ENCODE measurements around the gene ZNF654.
"Not testable (repeated sequence)": the region's sequence is repeated elsewhere in the genome, so short reads cannot be mapped to it uniquely, and the experiment has no call there.

The ZNF654 gene

DNA sequence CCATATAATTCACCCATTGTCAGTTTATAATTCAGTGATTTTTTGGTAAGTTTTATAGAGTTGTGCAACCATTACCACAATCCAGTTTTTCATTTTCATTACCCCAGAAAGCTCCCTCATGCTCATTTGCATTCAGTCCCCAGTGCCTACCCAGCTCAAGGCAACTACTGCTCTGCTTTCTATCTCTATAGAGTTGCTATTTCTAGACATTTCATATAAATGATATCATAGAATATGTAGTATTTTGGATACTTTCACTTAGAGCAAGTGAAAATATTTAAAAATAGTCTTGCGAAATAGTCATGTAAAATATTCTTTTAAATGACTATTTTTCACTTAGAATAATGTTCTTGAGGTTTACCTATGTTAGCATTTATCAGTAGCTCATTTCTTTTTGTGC, 42.1 kb downstream of the ZNF654 start:
- H3K9me3 Mint-ChIP-seq, result peaks cover 10% of the 10 kb centered on the region
- H3K27ac Mint-ChIP-seq, result no peak overlapping the region
- peaks cover 48% of the 10 kb centered on the region for H3K4me1 Mint-ChIP-seq
- H3K4me3 Mint-ChIP-seq, result no peak overlapping the region
- H3K27me3 Mint-ChIP-seq, result no peaks in the 10 kb centered on the region
- peaks cover 41% of the 10 kb centered on the region for H3K36me3 Mint-ChIP-seq

DNA sequence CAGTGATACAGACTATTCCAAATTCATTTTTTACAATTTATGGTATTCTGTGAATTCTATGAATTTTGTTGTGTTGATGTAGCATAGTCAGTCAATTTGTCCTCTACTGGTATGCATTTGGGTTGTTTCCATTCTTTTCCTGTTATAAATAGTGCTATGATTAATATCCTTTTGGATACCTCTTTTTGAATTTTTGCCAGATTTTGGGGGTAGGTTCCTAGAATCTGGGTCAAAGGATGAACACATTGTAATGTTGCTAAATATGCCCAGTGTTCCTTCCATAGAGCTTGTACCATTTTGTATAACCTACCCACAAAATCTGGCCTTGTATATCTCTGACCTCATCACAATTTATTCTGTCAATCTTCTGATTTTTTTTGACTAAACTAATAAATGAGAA, 46.3 kb downstream of the ZNF654 start:
- Mint-ChIP-seq H3K27ac (no peak overlapping the region), H3K9me3 (peaks cover 10% of the 10 kb centered on the region), H3K36me3 (peaks cover 20% of the 10 kb centered on the region), H3K4me1 (peaks cover 59% of the 10 kb centered on the region), H3K27me3 (no peaks in the 10 kb centered on the region), H3K4me3 (no peak overlapping the region)

DNA sequence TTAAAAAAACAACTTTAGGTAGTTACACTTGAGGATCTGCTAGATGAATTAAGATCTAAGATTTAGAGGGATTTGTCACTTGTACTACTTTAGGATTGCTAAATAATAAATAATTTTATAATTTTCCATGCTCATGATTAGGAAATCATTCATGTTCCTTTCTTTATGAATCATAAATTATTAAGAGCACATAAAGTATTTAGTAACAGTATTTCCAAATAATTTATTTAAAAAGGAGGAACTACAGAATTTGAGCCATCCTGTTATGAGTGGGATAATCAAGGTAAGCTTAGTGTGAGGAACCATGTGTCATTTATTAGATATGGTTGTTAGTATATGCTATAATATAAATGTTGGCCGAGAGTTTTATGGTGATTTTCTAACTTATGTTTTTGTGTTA, 53.2 kb downstream of the ZNF654 start:
- peaks cover 37% of the 10 kb centered on the region for H3K4me1 Mint-ChIP-seq
- H3K4me3 Mint-ChIP-seq, result no peak overlapping the region
- peaks cover 12% of the 10 kb centered on the region for H3K36me3 Mint-ChIP-seq
- no peak overlapping the region for H3K27ac Mint-ChIP-seq
- H3K9me3 Mint-ChIP-seq, result no peaks in the 10 kb centered on the region
- H3K27me3 Mint-ChIP-seq, result no peaks in the 10 kb centered on the region

DNA sequence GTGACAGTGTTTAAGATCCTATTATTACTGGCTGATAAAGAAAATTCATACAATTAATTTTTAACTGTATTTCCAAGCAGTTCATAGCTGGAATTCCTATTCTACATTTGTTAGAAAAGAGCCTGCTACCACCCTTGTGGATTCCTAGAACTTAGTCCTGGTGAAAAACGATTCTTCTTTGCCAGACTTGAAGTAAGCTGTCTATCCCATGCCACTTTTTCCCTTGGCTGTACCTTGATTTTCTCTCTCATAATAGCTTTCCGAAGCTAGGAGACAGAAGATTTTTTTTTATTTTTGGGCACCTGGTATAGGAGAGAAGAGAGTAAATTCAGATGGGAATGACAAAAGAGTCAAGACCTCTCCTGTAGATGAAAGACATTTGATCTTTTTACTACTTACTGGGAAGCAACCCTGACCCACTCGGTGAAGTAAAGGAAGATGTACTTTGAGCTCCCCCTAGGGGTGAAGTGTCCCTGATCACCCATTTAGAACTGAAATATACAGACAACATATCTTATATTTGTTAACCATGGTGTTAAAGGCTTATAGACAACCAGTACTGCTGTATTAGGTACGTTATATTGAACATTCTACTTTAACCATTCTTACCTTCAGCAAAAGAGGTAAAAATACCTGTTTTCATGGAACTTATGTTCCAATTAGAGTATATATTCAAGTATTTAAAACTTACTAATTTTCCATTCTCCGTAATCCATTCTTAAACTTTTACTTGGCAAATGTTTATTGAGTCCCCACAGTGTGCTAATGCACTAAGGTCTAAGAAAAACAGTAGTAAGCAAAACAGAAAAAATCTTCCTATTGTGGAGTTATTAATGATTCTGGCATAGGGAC, 54.5 kb downstream of the ZNF654 start:
- Mint-ChIP-seq H3K4me3 (no peak overlapping the region), H3K27me3 (no peaks in the 10 kb centered on the region), H3K27ac (no peak overlapping the region), H3K36me3 (peaks cover 18% of the 10 kb centered on the region), H3K4me1 (peaks cover 36% of the 10 kb centered on the region), H3K9me3 (no peaks in the 10 kb centered on the region)

DNA sequence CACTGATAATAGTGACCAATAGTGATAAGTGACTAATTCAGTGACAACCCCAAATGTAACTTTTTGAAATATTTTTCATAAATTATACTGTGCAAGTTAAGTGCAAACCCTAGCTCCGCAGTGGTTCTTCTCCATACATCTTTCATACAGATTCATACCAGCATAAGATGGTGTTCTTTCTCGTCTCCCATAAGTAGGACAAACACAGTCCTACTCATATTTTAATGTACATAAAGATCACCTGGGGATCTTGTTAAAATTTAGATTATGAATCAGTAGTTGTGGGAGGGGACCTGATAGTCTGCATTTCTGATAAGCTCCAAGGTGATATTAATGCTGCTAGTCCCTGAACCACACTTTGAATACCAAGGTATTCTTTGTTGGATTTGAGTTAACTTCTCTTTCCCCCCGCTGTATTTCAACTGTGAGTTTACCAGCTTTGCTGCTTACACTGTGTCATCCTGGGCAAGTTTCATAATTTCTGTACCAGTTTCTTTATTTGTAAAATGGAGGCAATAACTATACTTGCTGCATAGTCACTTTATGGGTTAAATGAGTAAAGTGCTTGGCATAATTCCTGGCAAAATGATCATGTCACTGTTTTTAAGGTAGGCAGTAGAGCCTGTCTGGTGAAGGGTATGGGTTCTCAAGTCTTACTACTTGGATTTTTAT, 56.0 kb downstream of the ZNF654 start:
- H3K9me3 Mint-ChIP-seq, result no peaks in the 10 kb centered on the region
- peaks cover 26% of the 10 kb centered on the region for H3K4me1 Mint-ChIP-seq
- no peak overlapping the region for H3K4me3 Mint-ChIP-seq
- no peak overlapping the region for H3K27ac Mint-ChIP-seq
- peaks cover 18% of the 10 kb centered on the region for H3K36me3 Mint-ChIP-seq
- H3K27me3 Mint-ChIP-seq, result no peaks in the 10 kb centered on the region

DNA sequence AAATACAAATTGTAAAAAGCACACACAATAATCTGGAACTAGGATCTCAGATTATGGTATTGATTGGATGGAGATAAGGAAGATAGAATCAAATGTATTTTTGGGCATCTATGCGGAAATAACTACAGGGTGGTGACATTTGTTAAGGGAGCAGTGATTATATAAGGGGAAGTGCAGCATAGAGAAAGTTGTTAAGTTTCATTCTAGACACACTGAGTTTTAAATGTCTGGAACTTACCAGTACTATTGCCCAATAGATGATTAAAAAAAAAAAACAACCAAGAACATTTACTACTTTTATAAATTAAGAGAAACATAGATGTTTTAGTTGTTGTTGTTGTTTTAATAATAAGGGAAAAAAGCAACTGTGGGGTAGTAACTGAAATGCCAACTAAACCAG, 58.6 kb downstream of the ZNF654 start:
- Mint-ChIP-seq H3K4me1 (peaks cover 40% of the 10 kb centered on the region), H3K4me3 (no peak overlapping the region), H3K36me3 (peaks cover 20% of the 10 kb centered on the region), H3K9me3 (no peaks in the 10 kb centered on the region), H3K27me3 (no peaks in the 10 kb centered on the region), H3K27ac (no peak overlapping the region)

DNA sequence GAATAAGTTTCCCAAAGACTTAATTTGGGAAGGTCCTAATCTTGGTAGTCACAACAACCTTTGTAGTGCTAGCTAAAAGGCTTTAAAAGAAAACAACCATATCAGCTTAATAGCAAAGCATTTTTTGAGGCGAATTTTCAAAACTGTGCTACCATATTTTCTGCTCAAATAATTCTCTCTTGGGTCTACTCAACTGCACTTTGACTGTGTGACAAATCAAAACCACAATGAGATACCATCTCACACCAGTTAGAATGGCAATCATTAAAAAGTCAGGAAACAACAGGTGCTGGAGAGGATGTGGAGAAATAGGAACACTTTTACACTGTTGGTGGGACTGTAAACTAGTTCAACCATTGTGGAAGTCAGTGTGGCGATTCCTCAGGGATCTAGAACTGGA, 59.5 kb downstream of the ZNF654 start:
- not testable (repeated sequence) for H3K4me3 Mint-ChIP-seq, H3K9me3 Mint-ChIP-seq, H3K27ac Mint-ChIP-seq, H3K27me3 Mint-ChIP-seq
- peaks cover 43% of the 10 kb centered on the region for H3K4me1 Mint-ChIP-seq
- H3K36me3 Mint-ChIP-seq, result peaks cover 20% of the 10 kb centered on the region

DNA sequence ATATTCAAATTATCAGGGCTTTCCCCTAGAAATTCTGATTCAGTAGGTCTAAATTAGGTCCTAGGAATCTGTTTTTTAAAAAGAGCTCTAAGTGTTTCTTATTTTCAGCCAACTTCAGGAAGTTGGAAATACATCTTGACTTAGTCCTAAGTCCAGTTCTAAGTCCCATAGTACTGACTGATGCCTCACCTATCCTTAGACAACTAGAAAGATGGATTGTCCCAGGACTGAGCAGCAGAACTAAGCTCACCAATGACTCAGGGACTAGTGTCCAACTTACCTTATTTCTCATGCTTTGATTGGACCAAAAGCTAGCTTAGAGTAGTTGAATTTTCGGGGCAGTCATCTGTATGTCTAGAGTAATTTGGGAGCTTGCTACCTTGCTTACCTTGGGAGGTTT, 64.5 kb downstream of the ZNF654 start:
- H3K4me3 Mint-ChIP-seq, result no peak overlapping the region
- H3K27ac Mint-ChIP-seq, result no peak overlapping the region
- H3K4me1 Mint-ChIP-seq, result peaks cover 29% of the 10 kb centered on the region
- no peaks in the 10 kb centered on the region for H3K27me3 Mint-ChIP-seq
- H3K9me3 Mint-ChIP-seq, result no peaks in the 10 kb centered on the region
- peaks cover 2% of the 10 kb centered on the region for H3K36me3 Mint-ChIP-seq

DNA sequence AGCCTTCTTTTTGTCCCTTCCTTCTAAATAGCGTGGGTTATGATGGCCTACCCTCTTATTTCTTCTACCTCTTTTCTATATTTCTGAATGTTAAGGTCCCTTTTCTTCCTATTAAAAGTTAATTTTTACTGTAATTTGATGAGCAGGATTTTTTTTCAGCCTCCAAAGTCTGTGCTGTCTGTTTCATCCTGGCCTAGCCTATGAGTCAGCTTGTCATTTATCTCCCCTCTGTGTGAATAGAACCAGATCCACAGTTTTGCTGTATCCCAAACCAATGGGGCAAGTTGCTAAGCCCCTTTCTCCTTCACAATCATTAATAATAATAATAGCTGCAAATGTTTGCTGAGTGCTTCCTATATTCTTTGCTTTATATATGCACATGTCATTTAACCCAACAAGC, 72.6 kb downstream of the ZNF654 start:
- H3K9me3 Mint-ChIP-seq, result no peaks in the 10 kb centered on the region
- H3K4me3 Mint-ChIP-seq, result no peak overlapping the region
- H3K27me3 Mint-ChIP-seq, result no peaks in the 10 kb centered on the region
- peaks cover 5% of the 10 kb centered on the region for H3K4me1 Mint-ChIP-seq
- peaks cover 8% of the 10 kb centered on the region for H3K36me3 Mint-ChIP-seq
- H3K27ac Mint-ChIP-seq, result peak overlapping the region; percentile 12

DNA sequence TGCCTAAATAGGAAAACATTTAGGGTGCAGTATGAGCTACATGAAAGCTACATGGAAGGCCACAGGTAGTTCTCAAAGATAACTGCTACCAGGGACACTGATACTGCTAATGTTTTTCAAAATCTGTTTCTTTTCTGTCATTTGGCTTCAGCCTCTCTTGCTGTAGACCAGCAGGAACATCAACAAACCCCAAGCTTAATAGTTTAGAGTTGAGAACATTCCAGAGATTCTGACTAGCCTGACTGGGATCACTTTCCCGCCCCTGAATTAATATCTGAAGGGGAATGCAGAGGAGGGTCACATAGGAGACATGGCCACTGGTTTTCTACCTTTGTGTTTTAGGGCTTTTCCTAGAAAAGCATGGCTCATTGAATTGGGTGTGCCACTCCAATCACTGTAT, 73.8 kb downstream of the ZNF654 start:
- Mint-ChIP-seq H3K4me3 (no peak overlapping the region), H3K4me1 (no peaks in the 10 kb centered on the region), H3K9me3 (no peaks in the 10 kb centered on the region), H3K27me3 (no peaks in the 10 kb centered on the region), H3K36me3 (peaks cover 10% of the 10 kb centered on the region), H3K27ac (no peak overlapping the region)

DNA sequence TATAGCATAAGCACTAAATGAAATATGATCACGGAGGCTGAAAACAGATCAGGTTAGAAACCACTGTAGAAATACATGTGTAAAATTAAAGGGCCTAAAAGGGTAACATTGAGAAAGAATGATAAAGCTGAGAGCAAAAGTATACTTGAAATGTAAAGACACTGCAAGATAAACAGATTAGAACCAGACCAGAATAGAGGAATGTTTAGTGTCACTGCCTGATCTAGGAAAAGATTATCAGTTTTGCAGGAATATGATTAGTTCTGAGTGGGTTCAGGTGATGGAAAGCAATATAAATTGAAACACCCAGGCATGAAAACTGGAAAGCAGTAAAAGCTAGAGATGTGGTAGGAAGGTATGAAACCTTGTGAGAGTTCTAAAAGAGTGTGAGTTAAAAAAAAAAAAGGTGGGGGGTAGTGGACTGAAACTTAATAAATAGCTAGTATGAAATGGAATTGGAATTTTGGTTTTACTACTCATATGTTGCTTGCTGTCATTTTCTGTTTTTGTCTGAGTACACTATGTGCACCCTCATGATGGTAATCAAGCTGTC, 74.7 kb downstream of the ZNF654 start:
- Mint-ChIP-seq H3K36me3 (peaks cover 10% of the 10 kb centered on the region), H3K4me3 (no peak overlapping the region), H3K27me3 (no peaks in the 10 kb centered on the region), H3K4me1 (no peaks in the 10 kb centered on the region), H3K9me3 (no peaks in the 10 kb centered on the region), H3K27ac (no peak overlapping the region)

DNA sequence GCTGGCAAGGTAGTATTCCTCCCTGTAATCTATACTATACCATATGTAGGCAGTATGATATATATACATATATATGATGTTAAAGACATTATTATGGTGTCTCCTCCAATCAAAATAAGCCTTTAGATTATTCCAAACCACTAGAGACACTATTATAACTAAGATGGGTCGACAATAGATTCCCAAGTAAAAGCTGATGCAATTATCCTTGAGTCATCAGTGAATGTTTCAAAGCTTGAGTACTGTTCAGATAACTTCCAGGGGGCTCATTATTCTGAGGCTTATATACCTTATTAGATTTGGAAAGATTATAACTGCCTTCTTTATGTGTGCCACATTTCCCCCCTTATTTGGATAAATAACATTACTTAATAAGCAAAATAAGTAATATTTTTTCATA, 78.8 kb downstream of the ZNF654 start:
- Mint-ChIP-seq H3K36me3 (peaks cover 18% of the 10 kb centered on the region), H3K4me1 (no peaks in the 10 kb centered on the region), H3K27ac (peak overlapping the region; percentile 73), H3K27me3 (no peaks in the 10 kb centered on the region), H3K9me3 (no peaks in the 10 kb centered on the region), H3K4me3 (no peak overlapping the region)

DNA sequence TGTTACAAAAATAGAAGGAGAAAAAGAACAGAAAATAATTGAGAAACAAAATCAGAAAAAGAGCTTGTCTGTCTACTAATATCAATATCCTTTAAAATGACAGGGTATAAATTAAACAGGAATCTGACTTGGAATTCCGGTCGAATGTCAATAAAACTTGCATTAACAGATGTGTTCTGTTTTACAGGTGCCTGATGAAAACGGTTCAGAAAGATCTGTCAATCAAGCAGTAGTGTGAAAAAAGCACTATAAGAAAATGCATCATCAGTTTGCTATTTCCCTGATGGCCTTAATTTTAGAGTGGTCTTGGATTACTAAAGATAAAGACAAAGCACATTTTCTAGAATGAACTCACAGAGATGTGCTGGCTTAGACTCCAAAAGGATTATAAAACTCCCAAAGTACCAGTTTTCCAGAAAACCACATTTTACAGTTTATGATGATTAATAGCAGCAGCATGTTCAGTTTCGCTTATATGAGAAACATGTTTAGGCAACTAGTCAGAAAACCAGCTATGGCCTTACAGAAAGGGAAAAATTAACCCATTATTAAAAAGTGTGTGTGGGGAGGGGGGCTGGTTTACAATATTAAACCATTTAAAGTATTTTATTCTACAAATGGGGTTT, 82.5 kb downstream of the ZNF654 start:
- no peak overlapping the region for H3K4me3 Mint-ChIP-seq
- H3K36me3 Mint-ChIP-seq, result peaks cover 14% of the 10 kb centered on the region
- H3K27me3 Mint-ChIP-seq, result no peaks in the 10 kb centered on the region
- H3K9me3 Mint-ChIP-seq, result no peaks in the 10 kb centered on the region
- H3K27ac Mint-ChIP-seq, result no peak overlapping the region
- H3K4me1 Mint-ChIP-seq, result no peaks in the 10 kb centered on the region

DNA sequence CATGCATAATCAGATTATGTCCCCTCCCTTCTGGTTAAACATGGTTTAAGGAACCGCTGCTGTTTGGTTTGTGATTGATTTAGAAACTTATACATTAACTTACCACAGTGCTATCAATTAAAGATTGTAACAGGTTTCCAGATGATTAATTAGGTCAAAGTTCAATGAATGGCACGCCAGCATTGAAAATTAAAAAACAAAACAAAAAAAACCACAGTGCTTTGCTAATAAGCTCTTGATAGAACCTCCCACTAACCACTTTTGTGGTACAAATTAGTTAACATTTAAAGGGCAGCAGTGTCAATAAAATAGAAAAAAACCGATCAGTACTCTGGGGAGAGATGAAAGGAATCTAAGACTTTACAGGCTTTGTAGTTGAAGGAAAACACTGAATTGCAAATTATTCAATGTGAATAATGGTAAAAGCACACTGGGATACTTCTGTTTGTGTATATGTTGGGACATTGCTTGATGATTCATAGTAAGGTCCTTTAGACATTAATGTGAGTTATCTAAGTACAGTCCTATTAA, 83.1 kb downstream of the ZNF654 start:
- no peak overlapping the region for H3K27ac Mint-ChIP-seq
- no peak overlapping the region for H3K4me3 Mint-ChIP-seq
- H3K27me3 Mint-ChIP-seq, result no peaks in the 10 kb centered on the region
- H3K9me3 Mint-ChIP-seq, result no peaks in the 10 kb centered on the region
- no peaks in the 10 kb centered on the region for H3K4me1 Mint-ChIP-seq
- peaks cover 12% of the 10 kb centered on the region for H3K36me3 Mint-ChIP-seq

DNA sequence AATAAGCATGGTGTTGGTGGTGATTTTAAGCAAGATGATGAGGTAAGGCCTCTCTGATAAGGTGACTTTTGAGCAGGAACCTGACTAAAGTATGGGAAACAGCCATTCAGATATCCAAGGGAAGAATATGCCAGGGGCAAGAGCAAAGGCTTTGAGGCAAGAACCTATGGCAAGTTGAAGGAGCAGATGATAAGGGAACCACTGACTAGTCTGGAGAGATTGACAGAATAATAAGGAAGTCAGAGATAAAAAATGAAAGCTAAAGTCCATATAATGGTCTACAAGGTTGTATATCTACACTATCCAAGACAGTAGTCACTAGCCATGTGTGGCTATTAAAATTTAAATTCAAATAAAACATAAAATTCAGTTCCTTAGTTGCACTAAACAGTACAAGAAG, 88.2 kb downstream of the ZNF654 start:
- H3K4me1 Mint-ChIP-seq, result peaks cover 14% of the 10 kb centered on the region
- no peak overlapping the region for H3K27ac Mint-ChIP-seq
- no peaks in the 10 kb centered on the region for H3K9me3 Mint-ChIP-seq
- no peaks in the 10 kb centered on the region for H3K36me3 Mint-ChIP-seq
- no peaks in the 10 kb centered on the region for H3K27me3 Mint-ChIP-seq
- peak overlapping the region; percentile 6 for H3K4me3 Mint-ChIP-seq

DNA sequence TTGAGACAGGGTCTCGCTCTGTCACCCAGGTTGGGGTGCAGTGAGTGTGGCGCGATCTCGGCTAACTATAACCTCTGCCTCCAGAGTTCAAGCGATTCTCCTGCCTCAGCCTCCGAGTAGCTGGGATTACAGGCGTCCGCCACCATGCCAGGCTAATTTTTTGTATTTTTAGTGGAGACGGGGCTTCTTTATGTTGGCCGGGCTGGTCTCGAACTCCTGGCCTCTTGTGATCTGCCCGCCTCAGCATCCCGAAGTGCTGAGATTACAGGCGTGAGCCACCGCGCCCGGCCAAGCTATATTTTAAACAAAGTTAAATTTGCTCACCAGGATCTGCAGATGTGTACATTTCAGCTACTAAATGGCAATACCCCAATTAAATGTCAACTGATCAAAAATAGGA, 89.6 kb downstream of the ZNF654 start:
- H3K9me3 Mint-ChIP-seq, result no peaks in the 10 kb centered on the region
- peak overlapping the region; percentile 97 for H3K4me3 Mint-ChIP-seq
- H3K36me3 Mint-ChIP-seq, result peaks cover 2% of the 10 kb centered on the region
- peaks cover 22% of the 10 kb centered on the region for H3K4me1 Mint-ChIP-seq
- H3K27ac Mint-ChIP-seq, result peak overlapping the region; percentile 96
- H3K27me3 Mint-ChIP-seq, result no peaks in the 10 kb centered on the region

Measured in activated naive CD4-positive, alpha-beta T cell treated with anti-CD3 and anti-CD28 coated beads, Interleukin-2, amount 50 U/mL, for 24 hours (primary cell).